Loucy (cell line): ENCODE data around the gene TMEM86B.

Source experiments
- H2AFZ ChIP-seq: fragments of 200-600 bp; sonication (generic); 2 replicates; pipeline ENCODE4 v1.6.0; 2016; ENCODE audit warnings: antibody characterized with exemption, mild to moderate bottlenecking, low read length, moderate library complexity
- H3F3A ChIP-seq: fragments of 200-600 bp; 2 replicates; pipeline ENCODE4 v1.6.0; 2016; ENCODE audit warnings: antibody characterized with exemption, low read depth, mild to moderate bottlenecking
- H3K27me3 ChIP-seq: fragments of 200-600 bp; sonication (generic); 2 replicates; pipeline ENCODE4 v1.6.1; 2014; ENCODE audit warnings: low read length, mild to moderate bottlenecking; ENCODE audit not compliant: insufficient read depth, poor library complexity, severe bottlenecking
- H3K36me3 ChIP-seq: fragments of 200-600 bp; sonication (generic); 2 replicates; pipeline ENCODE4 v1.6.1; 2016; ENCODE audit warnings: low read length; ENCODE audit not compliant: insufficient read depth
- H3K4me1 ChIP-seq: fragments of 200-600 bp; sonication (generic); 2 replicates; pipeline ENCODE4 v1.5.1; 2014; ENCODE audit warnings: low read length, mild to moderate bottlenecking; ENCODE audit not compliant: insufficient read depth, poor library complexity, severe bottlenecking
- H3K4me2 ChIP-seq: fragments of 200-600 bp; sonication (generic); 2 replicates; pipeline ENCODE4 v1.6.0; 2014; ENCODE audit warnings: antibody characterized with exemption, low read length, low read depth, mild to moderate bottlenecking; ENCODE audit not compliant: poor library complexity, severe bottlenecking
- H3K4me3 ChIP-seq: fragments of 200-600 bp; sonication (generic); 2 replicates; pipeline ENCODE4 v1.5.1; 2014; ENCODE audit warnings: low read length, mild to moderate bottlenecking, mixed read lengths; ENCODE audit not compliant: poor library complexity, severe bottlenecking
- H3K79me2 ChIP-seq: fragments of 200-600 bp; sonication (generic); 2 replicates; pipeline ENCODE4 v1.6.1; 2014; ENCODE audit warnings: low read length; ENCODE audit not compliant: insufficient read depth
- H3K9ac ChIP-seq: fragments of 200-600 bp; sonication (generic); 2 replicates; pipeline ENCODE4 v1.6.0; 2014; ENCODE audit warnings: mild to moderate bottlenecking, low read depth, low read length, moderate library complexity; ENCODE audit not compliant: poor library complexity, severe bottlenecking
- H3K9me2 ChIP-seq: fragments of 200-600 bp; sonication (generic); replicated peaks from 2 replicates; pipeline ENCODE4 v1.6.1; 2016; ENCODE audit warnings: low read depth, low read length, mixed read lengths
- H3K9me3 ChIP-seq: fragments of 200-600 bp; sonication (generic); 2 replicates; pipeline ENCODE4 v1.6.1; 2014; ENCODE audit warnings: mild to moderate bottlenecking, antibody characterized with exemption, low read length, low read depth; ENCODE audit not compliant: insufficient read depth
- H4K20me1 ChIP-seq: fragments of 200-600 bp; sonication (generic); 2 replicates; pipeline ENCODE4 v1.6.0; 2014; ENCODE audit warnings: antibody characterized with exemption, low read length, mild to moderate bottlenecking; ENCODE audit not compliant: insufficient read depth, poor library complexity, severe bottlenecking
- EZH2phosphoT487 ChIP-seq: fragments of 200-600 bp; IDR thresholded peaks from 2 replicates; pipeline ENCODE4 v1.6.1; 2018; ENCODE audit warnings: antibody characterized with exemption, mild to moderate bottlenecking, moderate library complexity, borderline replicate concordance
- TF ChIP-seq, protein P1 (sequence below): fragments of 200-600 bp; sonication (generic); conservative IDR thresholded peaks from 2 replicates; pipeline ENCODE4 v1.5.1; 2014; ENCODE audit warnings: mild to moderate bottlenecking, antibody characterized with exemption, low read length

The TMEM86B gene

DNA sequence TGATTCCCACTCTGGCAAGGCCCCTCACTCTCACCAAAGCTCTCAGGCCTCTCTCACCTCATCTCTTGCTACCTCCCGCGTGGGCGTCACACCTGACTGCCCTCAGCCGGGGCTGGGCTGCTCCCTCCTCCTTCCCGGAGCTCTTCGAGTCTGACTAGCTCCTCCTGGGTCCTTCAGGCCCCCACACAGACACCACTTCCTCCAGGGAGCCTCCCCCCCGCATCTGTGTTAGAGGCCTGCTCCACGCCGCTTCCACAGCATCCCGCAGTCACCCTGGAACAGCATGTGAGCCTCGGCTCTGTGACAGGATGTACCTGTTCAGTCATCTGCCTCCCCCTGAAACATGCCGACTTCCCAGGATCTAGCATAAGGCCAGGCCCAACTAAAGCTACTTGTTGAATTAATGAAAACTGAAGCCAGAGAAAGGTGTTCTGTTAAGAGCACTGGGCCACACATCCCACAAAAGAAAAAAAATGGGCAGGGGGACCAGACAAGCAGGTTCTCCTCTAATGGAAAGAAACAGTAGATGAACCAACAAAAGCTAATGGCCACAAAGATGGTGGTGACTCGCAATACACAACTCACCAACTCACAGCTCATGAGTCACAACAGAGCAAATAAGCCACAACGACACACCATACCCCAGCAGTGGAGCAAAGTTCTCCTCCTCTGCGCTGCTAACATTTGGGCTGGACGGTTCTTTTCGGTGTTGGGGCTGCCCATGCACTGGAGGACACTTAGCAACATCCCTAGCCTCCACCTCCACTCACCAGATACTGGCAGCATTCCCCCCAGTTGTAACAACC, 27.3 kb upstream of the TMEM86B start:
- H3K36me3 ChIP-seq: peaks cover 8% of the 10 kb centered on the region; the same call in 1 of the 2 replicates
- H3K4me3 ChIP-seq: peak overlapping the region; percentile 89
- no peak overlapping the region for H2AFZ ChIP-seq
- H3K79me2 ChIP-seq: peaks cover 75% of the 10 kb centered on the region
- TF ChIP-seq, protein P1, sequence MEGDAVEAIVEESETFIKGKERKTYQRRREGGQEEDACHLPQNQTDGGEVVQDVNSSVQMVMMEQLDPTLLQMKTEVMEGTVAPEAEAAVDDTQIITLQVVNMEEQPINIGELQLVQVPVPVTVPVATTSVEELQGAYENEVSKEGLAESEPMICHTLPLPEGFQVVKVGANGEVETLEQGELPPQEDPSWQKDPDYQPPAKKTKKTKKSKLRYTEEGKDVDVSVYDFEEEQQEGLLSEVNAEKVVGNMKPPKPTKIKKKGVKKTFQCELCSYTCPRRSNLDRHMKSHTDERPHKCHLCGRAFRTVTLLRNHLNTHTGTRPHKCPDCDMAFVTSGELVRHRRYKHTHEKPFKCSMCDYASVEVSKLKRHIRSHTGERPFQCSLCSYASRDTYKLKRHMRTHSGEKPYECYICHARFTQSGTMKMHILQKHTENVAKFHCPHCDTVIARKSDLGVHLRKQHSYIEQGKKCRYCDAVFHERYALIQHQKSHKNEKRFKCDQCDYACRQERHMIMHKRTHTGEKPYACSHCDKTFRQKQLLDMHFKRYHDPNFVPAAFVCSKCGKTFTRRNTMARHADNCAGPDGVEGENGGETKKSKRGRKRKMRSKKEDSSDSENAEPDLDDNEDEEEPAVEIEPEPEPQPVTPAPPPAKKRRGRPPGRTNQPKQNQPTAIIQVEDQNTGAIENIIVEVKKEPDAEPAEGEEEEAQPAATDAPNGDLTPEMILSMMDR: no peak
- no peak for TF ChIP-seq EZH2phosphoT487
- peak overlapping the region; percentile 100 for H3K9ac ChIP-seq
- H3K9me3 ChIP-seq: no peaks in the 10 kb centered on the region
- H3K4me2 ChIP-seq: peak overlapping the region; percentile 97
- no peaks in the 10 kb centered on the region for H3K27me3 ChIP-seq
- H3F3A ChIP-seq: peaks cover 30% of the 10 kb centered on the region
- H3K4me1 ChIP-seq: peaks cover 61% of the 10 kb centered on the region
- H3K9me2 ChIP-seq: no peaks in the 10 kb centered on the region
- peaks cover 36% of the 10 kb centered on the region for H4K20me1 ChIP-seq

DNA sequence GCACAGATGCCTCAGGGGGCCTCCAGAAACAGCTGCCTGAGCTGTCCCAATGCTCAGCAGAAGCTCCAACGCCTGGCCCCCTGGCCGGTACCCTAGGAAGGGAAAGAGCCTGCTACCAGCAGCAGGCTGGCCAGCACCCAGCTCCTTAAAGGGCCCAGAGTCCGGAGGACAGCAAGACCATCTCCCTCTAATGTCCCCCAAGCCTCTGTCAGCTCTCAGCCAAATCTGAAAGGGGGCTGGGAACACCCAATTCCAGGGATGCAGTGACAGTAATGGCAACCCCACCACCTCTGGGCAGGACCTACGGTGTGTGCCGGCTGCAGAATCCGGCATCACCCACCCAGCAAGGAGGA, 26.0 kb upstream of the TMEM86B start:
- Histone ChIP-seq H3K27me3 (no peaks in the 10 kb centered on the region), H4K20me1 (peaks cover 49% of the 10 kb centered on the region), H3K79me2 (peaks cover 87% of the 10 kb centered on the region), H3K9me2 (no peaks in the 10 kb centered on the region), H3F3A (peaks cover 28% of the 10 kb centered on the region), H3K36me3 (peaks cover 16% of the 10 kb centered on the region; the same call in 1 of the 2 replicates), H3K4me3 (peak overlapping the region; percentile 89), H3K9me3 (no peaks in the 10 kb centered on the region), H3K9ac (peak overlapping the region; percentile 100), H3K4me1 (peaks cover 61% of the 10 kb centered on the region), H3K4me2 (peak overlapping the region; percentile 97), H2AFZ (no peak overlapping the region)
- TF ChIP-seq, protein P1: no peak
- TF ChIP-seq EZH2phosphoT487: no peak

DNA sequence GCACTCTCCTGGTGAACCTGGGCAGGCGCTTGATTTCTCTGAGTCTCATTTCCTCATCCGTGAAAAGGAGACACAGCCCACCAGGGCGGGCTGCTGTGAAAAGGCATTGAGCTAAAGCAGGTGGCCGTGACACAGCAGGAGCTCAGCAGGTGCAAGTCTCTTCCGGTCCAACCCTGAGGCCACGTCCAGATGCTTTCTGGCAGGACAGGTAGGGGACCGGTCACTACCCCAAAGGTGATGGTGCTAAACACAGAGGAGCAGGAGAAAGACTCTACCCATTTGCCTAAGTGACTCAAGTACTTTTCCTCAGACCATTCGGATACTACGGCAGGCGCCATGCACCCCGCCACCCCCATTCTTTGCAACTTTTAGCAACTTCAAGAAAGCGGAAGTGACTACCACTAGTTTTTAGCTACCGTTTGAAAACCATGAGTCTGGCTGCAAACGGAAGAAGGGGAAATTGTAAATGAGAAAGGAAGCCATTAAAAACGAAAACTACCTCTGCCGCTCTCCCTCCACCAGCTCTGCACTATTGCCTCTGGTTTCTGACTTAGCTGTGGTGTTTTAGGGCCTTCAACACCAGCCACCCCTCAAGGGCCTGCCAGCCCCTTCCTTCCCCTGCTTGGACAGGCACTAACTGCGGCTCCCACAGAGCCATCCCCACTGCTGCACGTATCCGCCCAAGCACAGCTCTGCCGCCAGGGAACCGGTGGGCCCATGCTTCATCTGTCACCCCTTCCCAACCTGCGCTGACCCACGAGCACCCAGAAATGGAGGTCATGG, 25.5 kb upstream of the TMEM86B start:
- Histone ChIP-seq H3K9me3 (no peaks in the 10 kb centered on the region), H3K4me1 (peaks cover 60% of the 10 kb centered on the region), H3K79me2 (peaks cover 93% of the 10 kb centered on the region), H3F3A (peaks cover 25% of the 10 kb centered on the region), H3K27me3 (no peaks in the 10 kb centered on the region), H4K20me1 (peaks cover 54% of the 10 kb centered on the region), H3K9me2 (no peaks in the 10 kb centered on the region), H3K4me3 (peak overlapping the region; percentile 89), H3K36me3 (peaks cover 19% of the 10 kb centered on the region; the same call in 1 of the 2 replicates), H2AFZ (no peak overlapping the region), H3K4me2 (peak overlapping the region; percentile 97), H3K9ac (peak overlapping the region; percentile 100)
- TF ChIP-seq, protein P1: no peak
- TF ChIP-seq EZH2phosphoT487: no peak
